DOHH2 (cell line): ENCODE results near the gene CHST5.

Source experiments
- EZH2phosphoT487 ChIP-seq: fragments of 200-600 bp; sonication (generic); IDR thresholded peaks from 2 replicates; pipeline ENCODE4 v1.6.1; 2017; ENCODE audit warnings: borderline replicate concordance, mild to moderate bottlenecking, antibody characterized with exemption, low read length, moderate library complexity, mixed read lengths
- TF ChIP-seq, protein P1 (sequence below): fragments of 200-600 bp; sonication (generic); IDR thresholded peaks from one replicate; pipeline ENCODE4 v1.5.1; 2014; ENCODE audit warnings: antibody characterized with exemption, mild to moderate bottlenecking, low read depth, low read length; ENCODE audit not compliant: poor library complexity, severe bottlenecking

DNA sequence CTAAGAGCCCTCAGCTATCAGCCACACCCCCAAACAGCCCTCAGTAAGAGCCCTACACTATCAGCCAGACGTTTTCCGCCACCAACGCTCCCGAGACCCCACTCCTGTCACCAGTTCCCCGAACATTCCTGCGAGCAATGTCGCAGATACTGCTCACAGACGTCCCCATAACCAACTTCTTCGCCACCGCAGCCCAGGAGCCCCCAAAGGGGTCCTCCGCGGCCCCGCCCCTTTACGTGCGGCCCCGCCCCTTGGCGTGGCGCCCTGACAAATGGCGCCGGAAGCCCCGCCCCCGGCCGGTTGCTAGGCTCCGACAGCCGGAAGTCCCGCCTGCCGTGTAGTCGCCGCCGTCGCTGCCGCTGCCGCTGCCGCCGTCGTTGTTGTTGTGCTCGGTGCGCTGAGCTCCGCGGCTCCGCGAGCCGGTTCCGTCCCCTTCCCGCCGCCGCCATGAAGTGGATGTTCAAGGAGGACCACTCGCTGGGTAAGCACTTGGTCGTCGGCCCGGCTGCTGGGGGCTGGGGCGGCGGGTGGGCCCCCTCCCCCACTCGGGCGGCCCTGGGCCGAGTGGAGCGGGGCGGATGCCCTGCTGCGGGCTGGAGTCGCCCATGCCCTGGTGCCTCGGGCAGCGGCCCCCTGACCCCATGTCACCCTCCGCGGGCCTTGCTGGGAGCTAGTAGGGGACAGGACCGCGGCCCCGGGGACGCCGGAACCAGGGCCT lies 30.3 kb upstream of the CHST5 start, which contains the start of gene GABARAPL2:
- TF ChIP-seq, protein P1, sequence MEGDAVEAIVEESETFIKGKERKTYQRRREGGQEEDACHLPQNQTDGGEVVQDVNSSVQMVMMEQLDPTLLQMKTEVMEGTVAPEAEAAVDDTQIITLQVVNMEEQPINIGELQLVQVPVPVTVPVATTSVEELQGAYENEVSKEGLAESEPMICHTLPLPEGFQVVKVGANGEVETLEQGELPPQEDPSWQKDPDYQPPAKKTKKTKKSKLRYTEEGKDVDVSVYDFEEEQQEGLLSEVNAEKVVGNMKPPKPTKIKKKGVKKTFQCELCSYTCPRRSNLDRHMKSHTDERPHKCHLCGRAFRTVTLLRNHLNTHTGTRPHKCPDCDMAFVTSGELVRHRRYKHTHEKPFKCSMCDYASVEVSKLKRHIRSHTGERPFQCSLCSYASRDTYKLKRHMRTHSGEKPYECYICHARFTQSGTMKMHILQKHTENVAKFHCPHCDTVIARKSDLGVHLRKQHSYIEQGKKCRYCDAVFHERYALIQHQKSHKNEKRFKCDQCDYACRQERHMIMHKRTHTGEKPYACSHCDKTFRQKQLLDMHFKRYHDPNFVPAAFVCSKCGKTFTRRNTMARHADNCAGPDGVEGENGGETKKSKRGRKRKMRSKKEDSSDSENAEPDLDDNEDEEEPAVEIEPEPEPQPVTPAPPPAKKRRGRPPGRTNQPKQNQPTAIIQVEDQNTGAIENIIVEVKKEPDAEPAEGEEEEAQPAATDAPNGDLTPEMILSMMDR = no peak
- no peak for TF ChIP-seq EZH2phosphoT487
